Measurements from ENCODE around the gene PTPRN2.
"Not testable (repeated sequence)": the region's sequence is repeated elsewhere in the genome, so short reads cannot be mapped to it uniquely, and the experiment has no call there.

- TF ChIP-seq EZH2 (IDR thresholded peaks at IDR 0.05; ENCODE audit: borderline replicate concordance, low read depth, low read length, poor library complexity, severe bottlenecking): not testable (repeated sequence)
- TF ChIP-seq, protein P1, sequence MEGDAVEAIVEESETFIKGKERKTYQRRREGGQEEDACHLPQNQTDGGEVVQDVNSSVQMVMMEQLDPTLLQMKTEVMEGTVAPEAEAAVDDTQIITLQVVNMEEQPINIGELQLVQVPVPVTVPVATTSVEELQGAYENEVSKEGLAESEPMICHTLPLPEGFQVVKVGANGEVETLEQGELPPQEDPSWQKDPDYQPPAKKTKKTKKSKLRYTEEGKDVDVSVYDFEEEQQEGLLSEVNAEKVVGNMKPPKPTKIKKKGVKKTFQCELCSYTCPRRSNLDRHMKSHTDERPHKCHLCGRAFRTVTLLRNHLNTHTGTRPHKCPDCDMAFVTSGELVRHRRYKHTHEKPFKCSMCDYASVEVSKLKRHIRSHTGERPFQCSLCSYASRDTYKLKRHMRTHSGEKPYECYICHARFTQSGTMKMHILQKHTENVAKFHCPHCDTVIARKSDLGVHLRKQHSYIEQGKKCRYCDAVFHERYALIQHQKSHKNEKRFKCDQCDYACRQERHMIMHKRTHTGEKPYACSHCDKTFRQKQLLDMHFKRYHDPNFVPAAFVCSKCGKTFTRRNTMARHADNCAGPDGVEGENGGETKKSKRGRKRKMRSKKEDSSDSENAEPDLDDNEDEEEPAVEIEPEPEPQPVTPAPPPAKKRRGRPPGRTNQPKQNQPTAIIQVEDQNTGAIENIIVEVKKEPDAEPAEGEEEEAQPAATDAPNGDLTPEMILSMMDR (conservative IDR thresholded peaks at IDR 0.05; ENCODE audit: low read depth, low read length): not testable (repeated sequence)
Observed at GRCh38 chr7:158203948-158204347, 383.7 kb downstream of the PTPRN2 start.

All from A673 (cell line).